SU-DHL-6 (cell line): ENCODE results near the gene ZNF14.
"Not testable (repeated sequence)": the region's sequence is repeated elsewhere in the genome, so short reads cannot be mapped to it uniquely, and the experiment has no call there.

Experiments used
- H2AFZ ChIP-seq: fragments of 200-600 bp; sonication (generic); 2 replicates; pipeline ENCODE4 v1.6.1; 2014; ENCODE audit warnings: low read depth, mild to moderate bottlenecking, moderate library complexity, mixed read lengths, antibody characterized with exemption, low read length; ENCODE audit not compliant: severe bottlenecking
- H3F3A ChIP-seq: fragments of 200-600 bp; shearing (Covaris generic); 2 replicates; pipeline ENCODE4 v1.6.0; 2016; ENCODE audit warnings: antibody characterized with exemption, mild to moderate bottlenecking; ENCODE audit not compliant: insufficient read depth
- H3K27ac ChIP-seq: fragments of 200-600 bp; sonication (generic); 2 replicates; pipeline ENCODE4 v1.5.1; 2016; ENCODE audit warnings: low read depth, mild to moderate bottlenecking, low read length, moderate library complexity, mixed read lengths
- H3K27me3 ChIP-seq: fragments of 200-600 bp; sonication (generic), shearing (Covaris generic); 2 replicates; pipeline ENCODE4 v1.6.0; 2014; ENCODE audit warnings: mild to moderate bottlenecking, low read length
- H3K36me3 ChIP-seq: fragments of 200-600 bp; sonication (generic); 2 replicates; pipeline ENCODE4 v1.6.1; 2014; ENCODE audit warnings: mild to moderate bottlenecking, low read length, mixed read lengths
- H3K4me2 ChIP-seq: fragments of 300-600, 200-600 bp; shearing (Covaris generic), sonication (generic); 2 replicates; pipeline ENCODE4 v1.6.0; 2014; ENCODE audit warnings: low read length, low read depth, mild to moderate bottlenecking; ENCODE audit not compliant: poor library complexity, severe bottlenecking
- H3K4me3 ChIP-seq: fragments of 200-600 bp; sonication (generic); 2 replicates; pipeline ENCODE4 v1.5.1; 2014; ENCODE audit warnings: antibody characterized with exemption, low read length, mild to moderate bottlenecking, mixed read lengths; ENCODE audit not compliant: insufficient read depth, poor library complexity, severe bottlenecking
- H3K79me2 ChIP-seq: fragments of 200-600 bp; sonication (generic); 2 replicates; pipeline ENCODE4 v1.6.1; 2014; ENCODE audit warnings: mild to moderate bottlenecking, low read length, moderate library complexity; ENCODE audit not compliant: insufficient read depth
- H3K9ac ChIP-seq: fragments of 200-600 bp; sonication (generic); 2 replicates; pipeline ENCODE4 v1.7.0; 2014; ENCODE audit warnings: mild to moderate bottlenecking, low read length
- H3K9me2 ChIP-seq: fragments of 200-600 bp; sonication (generic); replicated peaks from 2 replicates; pipeline ENCODE4 v1.6.1; 2014; ENCODE audit warnings: low read length; ENCODE audit not compliant: insufficient read depth
- H3K9me3 ChIP-seq: fragments of 200-600 bp; sonication (generic); 2 replicates; pipeline ENCODE4 v1.6.1; 2014; ENCODE audit warnings: low read length, mixed read lengths; ENCODE audit not compliant: insufficient read depth
- H4K20me1 ChIP-seq: fragments of 200-600 bp; sonication (generic); 2 replicates; pipeline ENCODE4 v1.6.1; 2014; ENCODE audit warnings: low read depth, mild to moderate bottlenecking, antibody characterized with exemption, low read length, moderate library complexity, mixed read lengths
- CTCF ChIP-seq: fragments of 200-600 bp; sonication (generic); IDR thresholded peaks from one replicate; pipeline ENCODE4 v1.5.1; 2017; ENCODE audit warnings: antibody characterized with exemption, mild to moderate bottlenecking, low read length, moderate library complexity; ENCODE audit not compliant: insufficient read depth, poor library complexity, severe bottlenecking
- EZH2phosphoT487 ChIP-seq: fragments of 200-600 bp; sonication (generic), shearing (Covaris generic); conservative IDR thresholded peaks from 2 replicates; pipeline ENCODE4 v1.6.1; 2018; ENCODE audit warnings: mild to moderate bottlenecking, antibody characterized with exemption, low read length, moderate library complexity, mixed read lengths

ZNF14 gene

GRCh38 chr19:19696386-19696785 lies 36.5 kb downstream of the ZNF14 start:
- H3K9me3 ChIP-seq, result no peaks in the 10 kb centered on the region
- TF ChIP-seq EZH2phosphoT487 (no peak), CTCF (no peak)

DNA sequence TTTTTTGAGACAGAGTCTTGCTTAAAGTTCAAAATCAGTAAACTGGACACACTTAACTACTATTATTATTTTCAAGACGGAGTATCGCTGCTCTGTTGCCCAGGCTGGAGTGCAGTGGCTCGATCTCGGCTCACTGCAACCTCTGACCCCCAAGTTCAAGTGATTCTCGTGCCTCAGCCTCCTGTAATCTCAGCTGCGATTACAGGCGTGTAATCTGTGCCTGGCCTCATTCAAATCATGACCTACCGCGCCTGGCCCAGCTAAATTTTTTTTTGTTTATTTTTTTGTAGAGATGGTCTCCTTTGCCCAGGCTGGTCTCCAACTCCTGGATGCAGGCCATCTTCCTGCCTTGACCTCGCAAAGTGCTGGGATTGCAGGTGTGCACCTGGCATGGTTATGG lies 41.2 kb downstream of the ZNF14 start:
- Histone ChIP-seq H3K4me2 (no peak overlapping the region), H3K27me3 (no peaks in the 10 kb centered on the region), H3K4me3 (no peak overlapping the region), H3K9ac (no peak overlapping the region), H4K20me1 (no peaks in the 10 kb centered on the region), H3K27ac (no peak overlapping the region), H3K79me2 (no peaks in the 10 kb centered on the region), H2AFZ (no peak overlapping the region), H3K36me3 (no peaks in the 10 kb centered on the region), H3K9me2 (no peaks in the 10 kb centered on the region), H3K9me3 (no peaks in the 10 kb centered on the region), H3F3A (peaks cover 4% of the 10 kb centered on the region; the same call in 1 of the 2 replicates)
- TF ChIP-seq CTCF (no peak), EZH2phosphoT487 (no peak)

More at GRCh38 chr19:19696386-19696785, 36.5 kb downstream of the ZNF14 start:
- H3K4me2 ChIP-seq, result no peak overlapping the region
- no peaks in the 10 kb centered on the region for H3F3A ChIP-seq
- no peaks in the 10 kb centered on the region for H3K79me2 ChIP-seq
- no peaks in the 10 kb centered on the region for H4K20me1 ChIP-seq
- no peaks in the 10 kb centered on the region for H3K27me3 ChIP-seq
- H3K27ac ChIP-seq, result no peak overlapping the region
- no peaks in the 10 kb centered on the region for H3K36me3 ChIP-seq
- H2AFZ ChIP-seq, result no peak overlapping the region
- H3K9me2 ChIP-seq, result no peaks in the 10 kb centered on the region
- H3K4me3 ChIP-seq, result no peak overlapping the region
- H3K9ac ChIP-seq, result no peak overlapping the region

DNA sequence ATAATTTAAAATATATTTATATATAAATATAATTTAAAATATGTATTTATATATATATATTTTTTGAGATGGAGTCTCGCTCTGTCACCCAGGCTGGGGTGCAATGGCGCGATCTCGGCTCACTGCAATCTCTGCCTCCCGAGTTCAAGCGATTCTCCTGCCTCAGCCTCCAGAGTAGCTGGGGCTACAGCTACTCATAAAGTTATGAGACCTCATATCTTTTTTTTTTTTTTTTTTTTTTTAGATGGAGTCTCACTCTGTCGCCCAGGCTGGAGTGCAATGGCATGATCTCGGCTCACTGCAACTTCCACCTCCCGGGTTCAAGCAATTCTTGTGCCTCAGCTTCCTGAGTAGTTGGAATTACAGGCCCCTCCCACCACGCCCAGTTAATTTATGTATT lies 43.9 kb downstream of the ZNF14 start:
- H3K79me2 ChIP-seq, H2AFZ ChIP-seq, H3K36me3 ChIP-seq, H3K4me2 ChIP-seq, H3K27ac ChIP-seq, H3K27me3 ChIP-seq, H3K4me3 ChIP-seq, H3K9ac ChIP-seq, H4K20me1 ChIP-seq, H3F3A ChIP-seq, H3K9me3 ChIP-seq, H3K9me2 ChIP-seq: not testable (repeated sequence)

DNA sequence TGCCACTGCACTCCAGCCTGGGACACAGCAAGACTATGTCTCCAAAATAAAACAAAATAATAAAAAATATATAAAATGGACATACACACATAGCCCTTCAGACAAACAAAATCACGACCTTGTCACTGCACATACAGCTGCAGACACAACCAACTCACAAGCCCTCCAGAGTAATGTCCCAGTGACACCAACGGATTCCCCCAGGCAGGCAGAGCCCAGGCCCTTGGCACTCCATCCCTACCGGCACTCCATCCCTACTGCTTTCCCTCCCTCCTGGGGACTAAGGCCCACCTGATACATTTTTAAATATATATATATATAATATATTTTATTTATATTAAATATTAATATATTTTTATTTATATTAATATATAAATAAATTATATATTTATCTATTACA lies 45.8 kb downstream of the ZNF14 start:
- no peak overlapping the region for H2AFZ ChIP-seq
- TF ChIP-seq EZH2phosphoT487, result no peak
- TF ChIP-seq CTCF, result no peak
- H3K36me3 ChIP-seq, result no peaks in the 10 kb centered on the region
- no peaks in the 10 kb centered on the region for H3K27me3 ChIP-seq
- H3K9me2 ChIP-seq, result no peaks in the 10 kb centered on the region
- no peak overlapping the region for H3K9ac ChIP-seq
- peaks cover 10% of the 10 kb centered on the region; the same call in 1 of the 2 replicates for H3F3A ChIP-seq
- no peak overlapping the region for H3K4me2 ChIP-seq
- H3K9me3 ChIP-seq, result no peaks in the 10 kb centered on the region
- H3K4me3 ChIP-seq, result no peak overlapping the region
- no peaks in the 10 kb centered on the region for H4K20me1 ChIP-seq
- H3K79me2 ChIP-seq, result no peaks in the 10 kb centered on the region
- no peak overlapping the region for H3K27ac ChIP-seq
